ENCODE data around the gene PCSK7. TPM values are rescaled to one million over a fixed set of nuclear protein-coding genes. Genes with fewer than 3 reads are reported as not detected.

PCSK7 gene
- total RNA-seq, 1 donor from 2014 or later, result 63.8 TPM

GRCh38 chr11:117194267-117194666 lies 37.6 kb downstream of the PCSK7 start:
- no peaks in the 10 kb centered on the region for H3K9me3 ChIP-seq
- no peak for DNase-seq (ENCODE audit: extremely low spot score in 2 of 2)
- H3K27me3 ChIP-seq, result no peaks in the 10 kb centered on the region
- H3K4me3 ChIP-seq, result no peak overlapping the region
- intact Hi-C loops (cut with DNase I), result no loop called here
- peaks cover 2 to 36% of the 10 kb centered on the region in 2 donors for H3K36me3 ChIP-seq
- H3K27ac ChIP-seq, result no peak overlapping the region
- TF ChIP-seq CTCF (IDR thresholded peaks at IDR 0.05) (no peak), POLR2AphosphoS5 (IDR thresholded peaks at IDR 0.05; ENCODE audit: insufficient read depth in 1 of 2, low read depth in 1 of 2) (no peak), POLR2A (IDR thresholded peaks at IDR 0.05) (no peak)
- peaks cover 21% of the 10 kb centered on the region for H3K4me1 ChIP-seq

GRCh38 chr11:117193130-117194020 lies 38.5 kb downstream of the PCSK7 start:
- Histone ChIP-seq H3K4me1 (peaks cover 15% of the 10 kb centered on the region), H3K36me3 (peaks cover 2 to 44% of the 10 kb centered on the region in 2 donors), H3K9me3 (no peaks in the 10 kb centered on the region), H3K27ac (no peak overlapping the region), H3K27me3 (no peaks in the 10 kb centered on the region), H3K4me3 (no peak overlapping the region)
- intact Hi-C loops (cut with DNase I), result no loop called here
- TF ChIP-seq POLR2AphosphoS5 (IDR thresholded peaks at IDR 0.05; ENCODE audit: insufficient read depth in 1 of 2, low read depth in 1 of 2) (no peak), CTCF (IDR thresholded peaks at IDR 0.05) (no peak), POLR2A (IDR thresholded peaks at IDR 0.05) (no peak)
- DNase-seq (ENCODE audit: extremely low spot score in 2 of 2), result no peak

GRCh38 chr11:117192401-117192875 lies 39.4 kb downstream of the PCSK7 start:
- intact Hi-C loops (cut with DNase I), result no loop called here
- TF ChIP-seq POLR2AphosphoS5 (IDR thresholded peaks at IDR 0.05; ENCODE audit: insufficient read depth in 1 of 2, low read depth in 1 of 2), result no peak
- no peak for TF ChIP-seq CTCF (IDR thresholded peaks at IDR 0.05)
- TF ChIP-seq POLR2A (IDR thresholded peaks at IDR 0.05), result no peak
- DNase-seq (ENCODE audit: extremely low spot score in 2 of 2), result no peak
- H3K27ac ChIP-seq, result no peak overlapping the region
- no peak overlapping the region for H3K4me3 ChIP-seq
- H3K9me3 ChIP-seq, result no peaks in the 10 kb centered on the region
- peaks cover 5% of the 10 kb centered on the region for H3K4me1 ChIP-seq
- no peaks in the 10 kb centered on the region for H3K27me3 ChIP-seq
- peaks cover 2 to 48% of the 10 kb centered on the region in 2 donors for H3K36me3 ChIP-seq

- no peak for DNase-seq (ENCODE audit: extremely low spot score in 2 of 2)
Measured at GRCh38 chr11:117191680-117192400, 40.0 kb downstream of the PCSK7 start.

More at GRCh38 chr11:117191680-117192400, 40.0 kb downstream of the PCSK7 start:
- TF ChIP-seq POLR2A (IDR thresholded peaks at IDR 0.05), result no peak
- TF ChIP-seq POLR2AphosphoS5 (IDR thresholded peaks at IDR 0.05; ENCODE audit: insufficient read depth in 1 of 2, low read depth in 1 of 2), result no peak
- TF ChIP-seq CTCF (IDR thresholded peaks at IDR 0.05), result no peak
- no peaks in the 10 kb centered on the region for H3K9me3 ChIP-seq
- intact Hi-C loops (cut with DNase I), result no loop called here
- peaks cover 2 to 53% of the 10 kb centered on the region in 2 donors for H3K36me3 ChIP-seq
- no peaks in the 10 kb centered on the region for H3K27me3 ChIP-seq
- H3K4me1 ChIP-seq, result no peaks in the 10 kb centered on the region
- H3K27ac ChIP-seq, result no peak overlapping the region
- H3K4me3 ChIP-seq, result no peak overlapping the region
